ENCODE results near the gene LAMB2.

LAMB2 gene

GRCh38 chr3:49175530-49175929 lies 42.7 kb upstream of the LAMB2 start:
- Histone ChIP-seq H3K27me3 (ENCODE audit: insufficient read depth, low read length, poor library complexity, severe bottlenecking) (peaks cover 26% of the 10 kb centered on the region), H3K4me3 (ENCODE audit: low read length, poor library complexity, severe bottlenecking) (no peak overlapping the region), H3K9me3 (ENCODE audit: insufficient read depth, low read depth, low read length) (no peaks in the 10 kb centered on the region), H3K4me2 (ENCODE audit: low read depth, low read length, poor library complexity, severe bottlenecking) (no peak overlapping the region), H4K20me1 (ENCODE audit: insufficient read depth, low read length, poor library complexity, severe bottlenecking) (no peaks in the 10 kb centered on the region), H3K79me2 (ENCODE audit: insufficient read depth, low read length) (no peaks in the 10 kb centered on the region), H3K9ac (ENCODE audit: low read depth, low read length, poor library complexity, severe bottlenecking) (no peak overlapping the region), H3K36me3 (ENCODE audit: insufficient read depth, low read length) (no peaks in the 10 kb centered on the region), H3K9me2 (replicated peaks; ENCODE audit: low read depth, low read length) (no peaks in the 10 kb centered on the region), H3K4me1 (ENCODE audit: insufficient read depth, low read length, poor library complexity, severe bottlenecking) (peaks cover 12% of the 10 kb centered on the region), H2AFZ (ENCODE audit: low read length) (no peak overlapping the region), H3F3A (ENCODE audit: low read depth) (no peaks in the 10 kb centered on the region)
- no peak for TF ChIP-seq EZH2phosphoT487 (IDR thresholded peaks at IDR 0.05; ENCODE audit: borderline replicate concordance)
- no peak for TF ChIP-seq CTCF (conservative IDR thresholded peaks at IDR 0.05; ENCODE audit: low read length)

- no peaks in the 10 kb centered on the region for H3K9me3 ChIP-seq (ENCODE audit: insufficient read depth, low read depth, low read length)
- no peaks in the 10 kb centered on the region for H4K20me1 ChIP-seq (ENCODE audit: insufficient read depth, low read length, poor library complexity, severe bottlenecking)
- TF ChIP-seq EZH2phosphoT487 (IDR thresholded peaks at IDR 0.05; ENCODE audit: borderline replicate concordance): no peak
- TF ChIP-seq CTCF (conservative IDR thresholded peaks at IDR 0.05; ENCODE audit: low read length): no peak
- H3K9me2 ChIP-seq (replicated peaks; ENCODE audit: low read depth, low read length): no peaks in the 10 kb centered on the region
- no peak overlapping the region for H3K4me2 ChIP-seq (ENCODE audit: low read depth, low read length, poor library complexity, severe bottlenecking)
- no peak overlapping the region for H2AFZ ChIP-seq (ENCODE audit: low read length)
- no peaks in the 10 kb centered on the region for H3F3A ChIP-seq (ENCODE audit: low read depth)
- H3K4me1 ChIP-seq (ENCODE audit: insufficient read depth, low read length, poor library complexity, severe bottlenecking): peaks cover 12% of the 10 kb centered on the region
- no peaks in the 10 kb centered on the region for H3K36me3 ChIP-seq (ENCODE audit: insufficient read depth, low read length)
- no peak overlapping the region for H3K9ac ChIP-seq (ENCODE audit: low read depth, low read length, poor library complexity, severe bottlenecking)
- no peaks in the 10 kb centered on the region for H3K79me2 ChIP-seq (ENCODE audit: insufficient read depth, low read length)
- peaks cover 36% of the 10 kb centered on the region for H3K27me3 ChIP-seq (ENCODE audit: insufficient read depth, low read length, poor library complexity, severe bottlenecking)
- H3K4me3 ChIP-seq (ENCODE audit: low read length, poor library complexity, severe bottlenecking): no peak overlapping the region
Measured at GRCh38 chr3:49174397-49174985, 41.6 kb upstream of the LAMB2 start.

- Histone ChIP-seq H3K9me2 (replicated peaks; ENCODE audit: low read depth, low read length) (no peaks in the 10 kb centered on the region), H3K4me2 (ENCODE audit: low read depth, low read length, poor library complexity, severe bottlenecking) (no peak overlapping the region), H3K9ac (ENCODE audit: low read depth, low read length, poor library complexity, severe bottlenecking) (no peak overlapping the region), H2AFZ (ENCODE audit: low read length) (no peak overlapping the region), H3K4me1 (ENCODE audit: insufficient read depth, low read length, poor library complexity, severe bottlenecking) (peaks cover 12% of the 10 kb centered on the region), H3K79me2 (ENCODE audit: insufficient read depth, low read length) (no peaks in the 10 kb centered on the region), H4K20me1 (ENCODE audit: insufficient read depth, low read length, poor library complexity, severe bottlenecking) (no peaks in the 10 kb centered on the region), H3K36me3 (ENCODE audit: insufficient read depth, low read length) (no peaks in the 10 kb centered on the region), H3K4me3 (ENCODE audit: low read length, poor library complexity, severe bottlenecking) (no peak overlapping the region), H3K27me3 (ENCODE audit: insufficient read depth, low read length, poor library complexity, severe bottlenecking) (peaks cover 36% of the 10 kb centered on the region), H3K9me3 (ENCODE audit: insufficient read depth, low read depth, low read length) (no peaks in the 10 kb centered on the region), H3F3A (ENCODE audit: low read depth) (no peaks in the 10 kb centered on the region)
- TF ChIP-seq EZH2phosphoT487 (IDR thresholded peaks at IDR 0.05; ENCODE audit: borderline replicate concordance) (no peak), CTCF (conservative IDR thresholded peaks at IDR 0.05; ENCODE audit: low read length) (no peak)
Measured at GRCh38 chr3:49173792-49174170, 40.9 kb upstream of the LAMB2 start.
